HG02759 (cell line): ENCODE measurements around the gene LY9.
A peak's percentile ranks its signal among the peaks of the same experiment; 100 is the strongest.
"Not testable (repeated sequence)": the region's sequence is repeated elsewhere in the genome, so short reads cannot be mapped to it uniquely, and the experiment has no call there.

ENCODE experiments used
- ATAC-seq: cut with Tn5 transposase; IDR thresholded peaks from one replicate; pipeline ENCODE4 v1.9.1; 2021; ENCODE audit warnings: mild to moderate bottlenecking, moderate library complexity; ENCODE audit not compliant: unreplicated experiment

LY9 gene

DNA sequence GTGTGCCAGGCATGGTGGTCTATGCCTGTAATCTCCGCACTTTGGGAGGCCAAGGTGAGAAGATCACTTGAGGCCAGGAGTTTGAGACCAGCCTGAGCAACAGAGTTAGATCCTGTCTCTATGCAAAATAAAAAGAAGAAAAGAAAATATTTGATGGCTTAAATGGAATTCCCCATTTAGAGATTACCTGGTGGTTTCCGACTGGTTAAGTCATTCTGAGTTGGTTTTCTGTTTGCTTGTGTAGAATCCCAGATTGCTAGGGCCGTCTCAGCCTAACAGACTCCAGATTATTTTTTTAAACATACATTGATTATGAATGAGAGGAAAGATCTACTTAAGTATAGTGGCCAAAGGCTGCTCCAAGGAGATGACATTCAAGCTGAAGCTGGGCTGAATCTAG, 22.9 kb upstream of the LY9 start:
- ATAC-seq: no peak

DNA sequence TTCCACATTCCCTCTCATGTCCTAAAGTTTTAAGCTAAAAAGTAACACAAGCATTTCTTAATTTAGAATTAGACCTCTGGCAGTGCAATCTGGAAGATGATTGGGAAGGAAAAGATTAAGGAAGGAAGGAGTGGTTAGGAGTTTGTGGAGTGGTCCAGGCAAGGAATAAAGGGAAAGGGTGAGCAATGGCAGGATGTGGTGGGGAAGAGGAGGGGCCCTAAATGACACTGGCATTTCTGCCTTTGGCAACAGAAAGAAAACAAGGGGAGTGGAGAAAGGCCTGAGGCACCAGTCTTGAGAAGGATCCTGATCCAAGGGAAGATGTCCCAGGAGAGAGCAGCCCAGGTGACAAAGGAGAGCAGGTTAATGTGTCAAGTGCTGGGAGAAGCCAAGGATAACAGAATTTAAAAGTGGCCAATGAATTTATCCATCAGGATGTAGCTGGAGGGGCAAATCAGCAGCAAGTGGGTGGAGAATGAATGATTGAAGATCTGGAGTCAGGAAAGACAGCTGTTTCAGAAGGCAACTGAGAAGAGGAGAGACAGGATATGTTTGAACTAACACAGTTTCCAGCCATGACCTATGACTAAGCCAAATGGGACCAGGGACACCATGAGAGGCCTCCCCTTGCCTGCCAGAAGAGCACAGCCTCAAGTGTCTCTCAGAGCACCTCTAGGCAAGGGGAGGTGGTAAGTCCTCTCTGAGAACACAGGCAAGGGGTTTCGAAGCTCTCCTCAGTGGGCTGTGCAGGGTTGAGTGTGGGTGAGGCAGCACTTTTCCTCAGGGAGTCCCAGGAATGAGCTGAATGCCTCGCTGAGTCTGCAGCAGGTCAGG, 20.9 kb upstream of the LY9 start:
- ATAC-seq: no peak

DNA sequence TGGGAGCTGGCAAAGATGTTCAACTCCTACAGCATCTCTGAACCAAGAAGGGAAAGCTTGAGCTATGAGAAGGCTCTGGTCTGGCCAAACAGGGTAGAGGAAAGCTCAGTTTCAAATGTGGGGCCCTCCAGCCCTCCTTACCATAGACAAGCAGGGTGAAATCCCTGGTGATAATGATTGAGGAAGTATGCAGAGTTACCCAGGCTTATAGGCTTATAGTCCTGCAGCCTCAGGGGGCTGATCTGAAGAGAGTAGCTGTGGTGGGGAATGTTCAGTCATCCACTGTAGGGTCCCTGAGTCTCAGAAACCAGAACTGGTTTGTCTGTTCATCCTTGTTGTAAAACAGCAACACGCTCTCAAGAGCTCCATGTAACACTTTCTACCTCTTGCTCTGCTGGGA, 19.8 kb upstream of the LY9 start:
- ATAC-seq: peak; percentile 37

DNA sequence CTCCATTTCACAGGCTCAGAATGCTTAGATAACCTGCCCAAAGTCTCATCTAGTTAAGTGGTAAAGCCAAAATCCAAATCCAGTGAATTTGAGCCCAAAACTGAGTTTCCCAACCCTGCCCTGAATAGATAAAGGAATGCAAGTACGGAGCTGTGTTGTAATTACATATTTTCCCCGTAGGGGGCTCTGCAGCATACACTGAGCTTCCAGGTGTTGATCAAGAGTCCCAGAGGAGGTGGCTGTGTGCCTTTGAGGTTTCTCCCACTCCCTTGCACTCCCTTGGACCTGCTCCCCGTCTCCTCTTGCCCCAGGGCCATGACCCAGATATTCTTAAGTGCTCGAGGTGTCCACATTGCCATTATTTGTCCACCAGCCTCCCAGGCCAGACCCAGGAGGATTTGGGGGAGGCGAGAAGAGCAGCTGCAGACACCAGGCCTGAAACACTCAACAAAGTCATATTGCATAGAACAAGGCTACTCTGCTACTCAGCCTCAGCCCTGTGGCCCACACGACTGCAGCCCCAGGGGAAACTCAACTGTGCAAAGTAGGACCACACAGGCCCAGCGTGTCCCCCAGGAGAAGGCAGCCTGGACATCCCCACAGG, 18.4 kb upstream of the LY9 start:
- ATAC-seq: no peak

DNA sequence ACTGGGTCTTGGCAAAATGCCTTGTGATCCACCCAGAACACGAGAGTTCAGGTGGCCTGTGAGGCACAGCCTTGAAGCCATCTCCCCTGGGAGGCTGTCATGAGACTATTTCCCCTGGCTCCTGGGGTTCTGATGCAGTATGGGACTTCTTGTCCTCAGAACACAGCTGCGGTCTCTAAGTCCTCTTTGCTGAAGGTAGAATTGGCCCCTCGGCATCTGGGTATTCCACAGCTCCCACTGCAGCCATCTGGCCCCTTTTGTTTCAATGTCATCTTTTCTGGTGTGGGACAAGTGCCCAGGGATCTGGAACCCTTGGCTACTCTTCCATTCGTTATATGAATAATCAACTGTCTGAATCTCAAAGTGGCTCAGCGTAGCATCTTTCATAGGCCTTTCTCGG, 17.0 kb upstream of the LY9 start:
- ATAC-seq: no peak

DNA sequence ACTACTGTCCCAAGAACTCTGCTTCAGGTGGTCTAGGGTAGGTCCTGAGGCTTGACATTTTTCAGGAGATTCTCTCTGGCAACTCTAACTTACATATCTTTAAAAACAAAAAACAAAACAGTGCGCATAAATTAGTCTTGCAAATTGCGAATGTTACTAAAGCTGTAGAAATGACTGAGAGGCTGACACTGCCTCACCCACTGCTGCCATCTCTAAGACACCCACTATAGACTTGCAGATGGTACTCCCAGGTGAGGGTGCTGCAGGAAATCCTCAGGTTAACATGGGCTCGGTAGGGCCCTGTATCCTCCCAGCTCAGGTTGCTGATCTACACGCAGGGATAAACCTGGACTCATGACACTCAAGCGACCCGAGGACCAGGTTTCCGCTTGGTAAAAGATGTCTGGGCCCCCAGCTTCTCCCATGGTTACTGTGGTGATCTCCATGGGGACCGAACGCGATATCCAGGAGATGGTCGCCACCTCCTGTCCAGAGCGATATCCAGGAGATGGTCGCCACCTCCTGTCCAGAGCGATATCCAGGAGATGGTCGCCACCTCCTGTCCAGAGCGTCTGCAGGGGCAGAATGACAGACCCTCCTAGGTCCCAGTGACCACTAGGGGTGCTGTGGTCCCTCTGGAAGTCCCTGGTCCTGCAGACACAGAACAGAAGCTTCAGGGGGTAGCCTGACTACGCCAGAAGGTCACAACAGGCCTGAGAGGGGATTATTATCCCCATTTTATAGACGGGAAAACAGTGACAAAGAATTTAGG, 16.2 kb upstream of the LY9 start:
- no peak for ATAC-seq

DNA sequence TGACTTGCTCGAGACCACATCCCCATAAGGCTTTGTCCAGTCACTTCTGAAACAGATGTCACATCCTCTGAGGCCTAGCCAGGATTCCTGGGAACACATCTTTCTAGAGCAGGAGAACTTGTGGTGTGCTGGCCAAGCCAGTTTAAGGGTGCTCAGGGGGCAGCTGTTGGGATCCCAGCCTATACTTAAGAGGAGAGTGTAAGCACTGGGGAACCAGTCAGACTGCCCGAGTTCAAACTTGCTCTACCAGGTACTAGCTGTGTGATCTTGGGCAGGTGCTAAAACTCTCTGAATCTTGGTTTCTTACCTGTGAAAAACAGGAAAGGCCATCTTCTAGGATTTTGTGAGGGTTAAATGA, 15.6 kb upstream of the LY9 start:
- ATAC-seq: no peak

DNA sequence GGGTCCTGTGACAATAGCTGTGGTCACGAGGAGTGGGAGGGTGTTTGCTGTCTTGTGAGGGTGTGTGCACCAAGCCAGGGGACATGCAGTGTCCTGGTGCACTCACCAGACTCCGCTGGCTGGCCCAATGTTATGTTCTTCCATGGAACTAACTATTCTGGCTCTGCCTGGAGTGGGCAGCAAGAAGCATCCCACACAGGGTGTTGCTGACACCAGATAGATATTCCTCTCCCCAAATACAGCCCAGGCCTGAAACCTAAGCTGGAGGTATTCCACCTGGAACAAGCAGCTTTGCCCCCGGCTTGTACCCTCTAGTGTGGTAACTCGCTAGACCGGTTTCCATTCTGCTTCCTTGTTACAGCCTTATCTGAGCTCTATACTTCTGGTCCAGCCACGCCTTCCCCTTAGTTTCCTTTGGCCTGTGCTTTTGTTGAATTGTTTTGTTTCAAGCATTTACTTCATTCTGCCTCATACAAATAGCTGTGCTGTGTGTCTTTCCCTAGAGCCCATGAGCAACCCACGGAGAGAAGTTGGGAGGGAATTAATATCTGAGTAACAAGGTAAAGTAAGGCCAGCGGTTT, 14.7 kb upstream of the LY9 start:
- no peak for ATAC-seq

DNA sequence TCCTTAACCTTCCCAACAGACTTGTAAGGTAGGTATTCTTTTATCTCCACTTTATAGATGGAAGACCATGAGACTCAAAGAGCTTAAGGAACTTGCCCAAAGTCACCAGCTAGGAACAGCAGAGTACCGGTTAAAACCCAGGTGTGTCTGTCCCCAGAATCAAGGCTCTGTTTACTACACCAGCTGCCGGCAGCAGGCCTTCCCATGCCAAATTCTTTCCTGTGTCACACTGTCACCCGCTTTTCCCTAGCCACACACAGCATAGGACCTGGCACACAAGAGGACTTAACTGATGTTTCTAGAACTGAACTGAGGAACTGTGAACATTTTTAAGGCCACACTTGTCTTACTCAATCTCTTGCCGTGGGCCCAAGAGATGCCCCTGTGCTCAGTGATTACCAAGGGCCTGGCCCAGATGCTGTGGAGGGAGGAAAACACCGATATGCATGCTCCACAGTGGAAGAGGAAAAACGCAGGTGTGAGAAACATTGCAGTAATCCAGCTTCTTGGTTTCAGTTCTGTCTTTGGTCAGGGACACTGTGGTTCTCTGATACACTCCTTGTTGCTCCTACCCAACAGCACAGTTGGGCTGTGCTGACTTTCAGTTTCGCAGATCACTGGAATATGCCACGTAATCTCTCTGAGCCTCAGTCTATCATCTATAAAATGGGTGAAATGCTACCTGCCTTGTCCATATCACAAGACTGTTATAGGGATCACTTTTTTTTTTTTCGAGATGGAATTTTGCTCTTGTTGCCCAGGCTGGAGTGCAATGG, 13.9 kb upstream of the LY9 start:
- peak; percentile 82 for ATAC-seq

DNA sequence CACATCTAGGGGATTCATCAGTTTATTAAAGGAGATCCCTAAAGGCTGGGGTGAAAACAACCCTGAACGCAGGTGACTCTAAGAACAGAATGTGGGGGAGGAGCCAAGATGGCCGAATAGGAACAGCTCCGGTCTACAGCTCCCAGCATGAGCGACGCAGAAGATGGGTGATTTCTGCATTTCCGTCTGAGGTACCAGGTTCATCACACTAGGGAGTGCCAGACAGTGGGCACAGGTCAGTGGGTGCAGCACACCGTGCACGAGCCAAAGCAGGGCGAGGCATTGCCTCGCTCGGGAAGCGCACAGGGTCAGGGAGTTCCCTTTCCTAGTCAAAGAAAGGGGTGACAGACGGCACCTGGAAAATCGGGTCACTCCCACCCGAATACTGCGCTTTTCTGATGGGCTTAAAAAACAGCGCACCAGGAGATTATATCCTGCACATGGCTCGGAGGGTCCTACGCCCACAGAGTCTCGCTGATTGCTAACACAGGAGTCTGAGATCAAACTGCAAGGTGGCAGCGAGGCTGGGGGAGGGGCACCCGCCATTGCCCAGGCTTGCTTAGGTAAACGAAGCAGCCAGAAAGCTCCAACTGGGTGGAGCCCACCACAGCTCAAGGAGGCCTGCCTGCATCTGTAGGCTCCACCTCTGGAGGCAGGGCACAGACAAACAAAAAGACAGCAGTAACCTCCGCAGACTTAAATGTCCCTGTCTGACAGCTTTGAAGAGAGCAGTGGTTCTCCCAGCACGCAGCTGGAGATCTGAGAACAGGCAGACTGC, 12.8 kb upstream of the LY9 start:
- ATAC-seq: not testable (repeated sequence)

DNA sequence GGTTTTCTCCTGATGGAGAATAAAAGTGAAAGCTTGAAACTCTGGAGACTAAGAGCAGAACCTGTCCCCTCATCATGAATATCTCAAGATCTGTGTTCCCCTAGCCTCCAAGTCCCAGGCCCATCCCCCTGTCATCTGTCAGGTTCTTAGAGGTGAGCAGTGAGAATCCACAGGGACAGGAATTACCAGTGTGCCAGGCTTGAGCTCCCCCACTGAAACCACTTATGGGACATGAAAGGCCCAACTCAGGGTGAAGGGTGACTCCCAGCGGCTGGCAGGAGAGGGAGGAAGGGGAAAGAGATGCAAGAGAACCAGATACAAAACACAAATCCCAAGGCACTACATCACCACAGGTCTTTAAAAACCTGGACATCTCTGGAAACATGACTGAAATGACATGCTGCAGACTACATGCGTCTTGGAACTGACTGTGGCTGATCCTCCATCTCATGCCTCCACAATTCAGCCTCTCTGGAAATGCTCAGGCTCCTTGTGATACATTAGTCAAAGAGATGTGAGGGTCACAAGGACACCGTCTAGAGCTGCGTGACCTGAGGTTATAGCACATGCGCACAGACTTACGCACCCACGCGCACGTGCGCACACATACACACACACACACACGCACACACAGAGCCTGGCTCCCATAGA, 6.8 kb upstream of the LY9 start:
- no peak for ATAC-seq

DNA sequence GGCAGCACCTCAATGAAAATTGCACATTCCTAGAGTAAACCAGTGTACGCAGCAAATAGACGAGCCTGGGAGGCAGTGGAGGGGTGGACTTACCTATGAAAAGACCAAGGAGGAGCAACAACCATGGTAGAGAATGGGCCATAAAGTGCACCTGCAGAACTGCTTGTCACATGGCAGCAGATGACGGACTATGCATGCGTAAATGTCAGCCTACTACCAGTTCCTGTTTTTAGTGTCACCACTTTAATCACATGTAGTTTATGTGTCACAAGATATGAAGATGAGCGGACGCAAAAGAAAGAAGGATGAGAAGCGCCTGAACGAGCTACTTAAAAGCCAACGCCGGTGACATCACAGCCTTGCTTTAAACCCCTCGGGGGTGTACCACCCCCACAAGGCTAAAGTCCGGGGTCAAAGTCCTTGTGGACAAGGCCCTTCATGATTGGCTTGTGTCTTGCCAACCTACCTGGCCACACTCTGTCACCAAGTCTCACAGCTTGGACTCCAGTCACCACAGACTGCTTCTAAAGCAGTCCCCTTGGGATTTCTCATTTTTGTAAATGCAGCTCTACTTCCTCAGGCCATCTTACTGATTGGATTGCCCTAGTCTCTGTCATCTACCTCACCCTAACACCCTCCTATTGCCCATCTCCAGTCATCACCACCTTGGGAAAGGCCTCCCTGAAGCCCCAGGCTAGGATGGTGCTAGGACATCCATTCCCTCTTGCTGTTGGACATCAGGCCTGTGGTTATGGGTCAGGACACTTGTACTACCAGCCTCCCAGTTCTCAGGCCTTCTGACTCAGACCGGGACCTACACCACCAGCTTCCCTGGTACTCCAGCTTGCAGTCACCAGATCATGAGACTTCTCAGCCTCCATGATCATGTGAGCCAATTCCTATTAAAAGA, 6.0 kb upstream of the LY9 start:
- ATAC-seq: peak; percentile 87

DNA sequence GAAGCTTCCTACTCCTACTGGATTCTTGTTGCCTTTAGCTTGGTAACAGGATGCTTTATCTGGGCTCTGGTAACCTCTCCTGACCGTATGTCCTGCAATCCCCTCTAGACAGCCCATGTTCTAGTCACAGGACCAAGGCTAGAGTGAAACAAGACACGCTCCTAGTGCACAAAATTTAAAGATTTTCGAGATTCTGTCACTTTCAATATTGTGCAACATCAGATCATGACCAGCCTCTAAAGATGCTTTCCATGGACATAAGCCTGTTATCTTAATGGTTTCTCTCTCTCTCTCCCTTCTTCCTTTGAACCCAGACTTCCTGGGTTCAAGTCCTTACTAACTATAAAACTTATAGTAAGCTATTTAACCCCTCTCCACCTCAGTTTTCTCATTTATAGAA, 1.6 kb upstream of the LY9 start:
- ATAC-seq: no peak

DNA sequence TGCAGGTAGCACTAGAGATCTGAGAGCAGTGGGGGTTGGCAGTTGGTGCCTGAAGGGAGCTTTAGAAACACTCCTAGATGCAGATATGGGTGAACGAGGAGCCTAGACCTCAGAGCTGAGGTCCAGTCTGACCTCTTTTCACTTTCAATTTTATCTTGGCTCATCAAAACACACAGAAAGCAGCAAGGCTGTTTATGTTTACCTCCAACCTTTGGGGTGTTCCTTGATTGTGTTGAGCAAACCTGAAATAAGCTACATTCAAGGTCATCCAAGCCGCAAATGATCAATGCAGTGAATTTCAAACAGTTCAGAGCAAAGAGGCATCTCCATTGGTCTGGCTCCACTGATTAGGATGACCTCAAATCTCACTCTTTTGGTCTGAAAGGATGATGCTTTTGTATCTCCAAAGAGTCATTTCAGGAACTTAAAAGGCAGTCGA, 1.3 kb downstream of the LY9 start:
- ATAC-seq: peak; percentile 44

DNA sequence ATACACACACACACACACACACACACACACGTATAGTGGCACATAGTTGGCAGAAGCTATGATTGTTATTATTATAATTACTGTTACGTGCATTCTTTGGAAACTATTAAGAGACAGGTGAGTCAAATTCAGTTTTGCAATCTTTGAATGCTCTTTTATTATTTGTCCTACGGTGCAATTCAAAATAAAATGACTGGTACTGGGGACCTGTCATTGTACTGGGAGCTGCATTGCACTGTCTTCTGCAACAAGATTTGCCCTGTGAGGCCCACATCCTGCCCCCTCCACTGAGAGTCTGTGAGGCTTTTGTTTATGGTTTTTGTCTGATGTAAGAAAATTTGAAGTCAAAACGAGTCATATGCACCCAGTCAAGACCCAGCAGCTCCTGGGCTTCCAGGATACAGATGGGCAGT, 1.9 kb downstream of the LY9 start:
- ATAC-seq: no peak

DNA sequence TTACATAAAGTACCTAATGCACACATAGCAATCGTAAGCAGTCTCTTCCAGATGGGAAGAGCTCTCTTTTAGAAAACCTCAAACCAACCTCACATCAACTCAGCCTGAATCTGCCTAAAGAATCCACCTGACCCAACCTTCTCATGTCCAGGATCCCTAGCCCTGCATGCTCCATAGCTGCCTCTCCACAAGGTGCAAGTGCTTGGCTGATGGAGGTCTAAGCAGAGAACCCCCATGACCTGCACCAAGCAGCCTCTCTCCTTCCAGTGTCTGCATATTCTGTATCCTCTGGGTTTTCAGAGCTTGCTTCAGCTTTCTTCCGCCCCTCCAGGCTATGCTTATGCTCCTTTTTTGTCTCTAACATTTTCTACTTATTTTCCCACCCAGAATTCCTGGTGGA, 2.5 kb downstream of the LY9 start:
- no peak for ATAC-seq

DNA sequence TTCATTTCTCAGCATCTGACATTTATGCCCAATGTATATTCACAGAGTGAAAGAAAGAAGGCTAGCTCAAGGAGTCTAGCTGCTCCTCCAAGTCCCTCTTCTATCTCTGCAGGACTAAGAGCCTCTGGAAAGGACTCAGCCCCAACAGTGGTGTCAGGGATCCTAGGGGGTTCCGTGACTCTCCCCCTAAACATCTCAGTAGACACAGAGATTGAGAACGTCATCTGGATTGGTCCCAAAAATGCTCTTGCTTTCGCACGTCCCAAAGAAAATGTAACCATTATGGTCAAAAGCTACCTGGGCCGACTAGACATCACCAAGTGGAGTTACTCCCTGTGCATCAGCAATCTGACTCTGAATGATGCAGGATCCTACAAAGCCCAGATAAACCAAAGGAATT, 3.7 kb downstream of the LY9 start:
- ATAC-seq: no peak

DNA sequence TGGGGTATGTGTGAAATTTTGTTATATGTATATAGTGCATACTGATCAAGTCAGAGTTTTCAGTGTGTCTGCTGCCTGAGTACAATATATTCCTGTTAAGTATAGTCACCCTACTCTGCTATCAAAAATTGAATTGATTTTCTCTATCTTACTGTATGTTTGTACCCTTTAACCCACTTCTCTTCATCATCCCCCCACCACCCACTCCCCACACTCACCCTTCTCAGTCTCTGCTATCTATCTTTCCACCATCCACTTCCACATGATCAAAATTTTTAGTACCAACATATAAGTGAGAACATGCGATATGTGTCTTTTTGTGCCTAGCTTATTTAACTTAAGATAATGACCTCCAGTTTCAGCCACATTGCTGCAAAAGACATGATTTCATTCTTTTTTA, 4.2 kb downstream of the LY9 start:
- no peak for ATAC-seq
